GM19351 (cell line): ENCODE results near the gene NCOA5.
"Not testable (repeated sequence)": the region's sequence is repeated elsewhere in the genome, so short reads cannot be mapped to it uniquely, and the experiment has no call there.

Experiments used
- ATAC-seq: cut with Tn5 transposase; IDR thresholded peaks from one replicate; pipeline ENCODE4 v1.9.1; 2021; ENCODE audit warnings: mild to moderate bottlenecking, moderate library complexity; ENCODE audit not compliant: unreplicated experiment

Gene NCOA5

GRCh38 chr20:46121184-46121930, 31.6 kb upstream of the NCOA5 start:
- no peak for ATAC-seq

DNA sequence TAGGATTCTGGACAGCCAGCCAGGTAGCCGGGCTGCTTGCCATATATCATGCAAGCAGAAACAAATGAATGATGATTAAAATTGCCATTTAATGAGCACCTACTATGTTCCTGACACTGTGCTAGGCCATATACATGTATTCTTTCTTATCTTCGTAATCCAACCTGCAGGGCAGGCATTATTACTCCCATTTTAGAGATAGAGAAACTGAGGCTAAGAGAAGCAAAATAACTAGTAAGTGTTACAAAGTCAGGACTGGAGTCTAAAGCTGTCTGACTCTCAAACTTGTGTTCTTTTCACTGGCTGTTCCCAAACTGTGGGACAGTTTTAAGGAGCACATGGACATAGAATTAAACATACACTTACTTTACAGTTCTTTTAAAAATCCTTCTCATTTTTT, 30.4 kb upstream of the NCOA5 start:
- no peak for ATAC-seq

GRCh38 chr20:46119547-46119946, 29.8 kb upstream of the NCOA5 start:
- ATAC-seq: no peak

GRCh38 chr20:46119028-46119546, 29.3 kb upstream of the NCOA5 start:
- ATAC-seq: peak; percentile 35

GRCh38 chr20:46118481-46119020, 28.8 kb upstream of the NCOA5 start:
- ATAC-seq: peak; percentile 49

GRCh38 chr20:46117704-46118467, 28.1 kb upstream of the NCOA5 start, which contains the start of gene CD40:
Gene CD40 (plus strand): TSS chr20:46118314. CDS start chr20:46118344, 30 bp downstream.
- peak; percentile 74 for ATAC-seq

GRCh38 chr20:46114449-46114848, 24.7 kb upstream of the NCOA5 start:
- no peak for ATAC-seq

- ATAC-seq: no peak
Measured at GRCh38 chr20:46113113-46113470, 23.3 kb upstream of the NCOA5 start.

DNA sequence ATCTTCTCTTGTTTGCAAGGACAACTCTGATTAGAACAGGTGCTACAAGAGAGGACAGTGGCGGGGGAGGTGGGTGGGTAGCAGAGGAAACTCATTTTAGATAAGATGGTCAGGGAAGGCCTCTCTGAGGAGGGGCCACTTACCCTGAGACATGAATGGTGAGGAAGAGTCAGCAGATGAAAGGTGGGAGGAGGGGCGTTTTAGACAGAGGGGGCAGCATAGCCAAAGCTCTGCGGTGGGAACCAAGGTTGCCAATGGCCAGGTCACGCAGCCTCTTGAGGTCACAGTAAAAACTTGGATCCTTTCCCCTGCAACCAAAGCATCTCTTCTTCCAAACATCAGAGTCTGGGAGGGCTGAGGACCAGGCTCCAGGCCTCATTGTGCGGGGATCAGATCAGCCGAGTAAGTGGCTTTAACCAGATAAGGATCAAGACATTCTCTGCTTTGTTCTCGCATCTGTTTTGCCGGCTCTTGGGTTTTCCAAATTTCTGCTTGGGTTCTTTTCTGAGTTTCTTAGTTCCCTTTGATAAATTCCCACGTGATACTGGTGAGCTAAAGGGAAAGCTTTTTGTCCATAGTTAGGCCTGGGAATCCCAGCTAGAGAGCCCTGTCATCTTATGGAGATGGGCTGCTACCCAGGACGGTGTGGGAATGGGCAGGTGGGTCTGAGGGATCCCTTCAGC, 22.8 kb upstream of the NCOA5 start:
- ATAC-seq: no peak

GRCh38 chr20:46111836-46112212, 22.1 kb upstream of the NCOA5 start:
- no peak for ATAC-seq

GRCh38 chr20:46111028-46111835, 21.5 kb upstream of the NCOA5 start:
- ATAC-seq: peak; percentile 45

- no peak for ATAC-seq
Measured at GRCh38 chr20:46108976-46109375, 19.2 kb upstream of the NCOA5 start.

GRCh38 chr20:46108435-46108841, 18.7 kb upstream of the NCOA5 start:
- ATAC-seq: peak; percentile 88

DNA sequence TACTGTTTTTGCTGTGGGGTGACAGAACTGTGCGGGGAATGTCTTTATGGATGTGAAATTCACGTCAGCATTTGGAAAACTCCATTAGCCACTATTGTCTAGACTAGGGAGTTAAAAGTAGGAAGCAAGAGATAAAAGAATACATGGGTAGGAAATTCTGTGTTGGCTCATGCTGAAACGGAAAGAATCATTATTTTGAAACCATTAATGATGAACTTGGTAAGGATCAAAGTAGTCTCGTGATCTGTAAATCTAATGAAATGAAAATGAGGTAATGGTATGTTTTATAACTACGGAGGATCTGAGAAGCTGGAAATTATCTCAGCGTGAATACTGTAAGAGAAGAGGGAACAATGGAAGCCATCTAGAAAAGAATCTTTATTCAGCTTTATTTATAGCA, 17.3 kb upstream of the NCOA5 start:
- no peak for ATAC-seq

- ATAC-seq: no peak
Measured at GRCh38 chr20:46104262-46104661, 14.5 kb upstream of the NCOA5 start.

DNA sequence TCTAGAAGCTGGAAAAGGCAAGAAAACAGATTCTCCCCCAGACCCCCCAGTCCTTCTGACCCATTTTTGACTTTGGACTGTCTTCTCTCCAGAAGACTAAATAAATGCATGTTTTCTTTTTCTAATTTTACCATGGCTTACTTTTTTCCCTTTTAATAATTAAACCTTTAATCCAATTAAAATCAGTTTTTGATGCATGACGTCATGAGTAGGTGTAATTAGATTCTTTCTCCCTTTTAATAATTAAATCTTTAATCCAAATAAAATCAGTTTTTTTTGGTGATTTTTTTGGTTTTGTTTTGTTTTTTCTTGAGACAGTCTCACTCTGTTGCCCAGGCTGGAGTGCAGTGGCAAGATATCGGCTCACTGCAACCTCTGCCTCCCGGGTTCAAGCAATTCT, 13.2 kb upstream of the NCOA5 start:
- no peak for ATAC-seq

GRCh38 chr20:46101957-46102356, 12.2 kb upstream of the NCOA5 start:
- no peak for ATAC-seq

DNA sequence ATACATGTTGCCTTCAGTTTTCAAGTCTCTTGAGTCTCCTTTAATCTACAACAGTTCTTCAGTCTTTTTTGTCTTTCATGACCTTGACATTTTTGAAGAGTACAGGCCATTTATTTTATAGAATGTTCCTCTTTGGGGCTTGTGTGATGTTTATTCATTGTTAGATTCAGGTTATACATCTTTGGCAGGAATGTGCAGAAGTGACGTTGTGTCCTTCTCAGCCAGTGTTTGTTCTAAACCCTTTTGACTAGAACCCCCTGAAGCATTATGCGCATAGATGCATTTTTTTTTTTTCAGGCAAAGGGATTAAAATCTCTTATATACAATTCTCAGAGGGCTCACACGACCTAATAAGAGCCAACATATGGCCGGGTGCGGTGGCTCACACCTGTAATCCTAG, 11.2 kb upstream of the NCOA5 start:
- ATAC-seq: no peak

GRCh38 chr20:46100444-46100843, 10.7 kb upstream of the NCOA5 start:
- not testable (repeated sequence) for ATAC-seq

DNA sequence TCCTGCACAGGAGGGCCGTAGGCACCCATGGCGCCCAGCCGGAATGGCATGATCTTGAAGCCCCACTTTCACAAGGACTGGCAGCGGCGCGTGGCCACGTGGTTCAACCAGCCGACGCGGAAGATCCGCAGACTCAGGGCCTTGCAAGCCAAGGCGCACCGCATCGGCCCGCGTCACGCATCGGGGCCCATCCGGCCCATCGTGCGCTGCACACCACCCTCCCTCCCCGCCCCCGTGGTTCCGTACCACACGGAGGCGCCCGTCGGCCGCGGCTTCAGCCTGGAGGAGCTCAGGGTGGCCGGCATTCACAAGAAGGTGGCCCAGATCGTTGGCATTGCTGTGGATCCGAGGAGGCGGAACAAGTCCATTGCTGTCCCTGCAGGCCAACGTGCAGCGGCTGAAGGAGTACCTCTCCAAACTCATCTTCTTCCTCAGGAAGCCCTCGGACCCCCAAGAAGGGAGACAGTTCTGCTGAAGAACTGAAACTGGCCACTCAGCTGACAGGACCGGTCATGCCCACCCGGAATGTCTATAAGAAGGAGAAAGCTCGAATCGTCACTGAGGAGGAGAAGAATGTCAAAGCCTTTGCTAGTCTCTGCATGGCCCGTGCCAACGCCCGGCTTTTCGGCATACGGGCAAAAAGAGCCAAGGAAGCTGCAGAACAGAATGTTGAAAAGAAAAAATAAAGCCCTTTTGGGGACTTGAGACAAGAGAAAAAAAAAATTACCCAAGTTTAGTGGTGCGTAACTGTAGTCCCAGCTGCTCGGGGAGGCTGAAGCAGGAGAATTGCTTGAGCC, 9.9 kb upstream of the NCOA5 start:
- no peak for ATAC-seq
